Stimulated activated CD4-positive, alpha-beta T cell treated with anti-CD3 and anti-CD28 coated beads, Interleukin-15, amount 100 ng/mL, for 48 hours (primary cell): ENCODE results near the gene PDHB.
A peak's percentile ranks its signal among the peaks of the same experiment; 100 is the strongest.
"Not testable (repeated sequence)": the region's sequence is repeated elsewhere in the genome, so short reads cannot be mapped to it uniquely, and the experiment has no call there.

ENCODE experiments used
- DNase-seq, 2 donors: peaks; one replicate each; pipeline ENCODE4 v3.0.0-alpha.2; 2020; ENCODE audit warnings: low read depth in 2 of 2

PDHB gene

GRCh38 chr3:58433400-58434167 is at the start of gene PDHB:
Gene PDHB (minus strand): TSS chr3:58433832. CDS start chr3:58433809, 23 bp downstream.
- peak; percentile 81 to 86 for DNase-seq

- DNase-seq, result no peak
Measured at GRCh38 chr3:58482917-58483636, 49.4 kb upstream of the PDHB start.

- DNase-seq, result no peak
Measured at GRCh38 chr3:58480309-58480708, 46.7 kb upstream of the PDHB start.

GRCh38 chr3:58478781-58479180 is 45.1 kb upstream of the PDHB start:
- DNase-seq, result no peak

GRCh38 chr3:58474967-58475578 is 41.4 kb upstream of the PDHB start:
- DNase-seq, result no peak

- no peak for DNase-seq
Measured at GRCh38 chr3:58474348-58474911, 40.8 kb upstream of the PDHB start.

- no peak for DNase-seq
Measured at GRCh38 chr3:58473275-58473674, 39.6 kb upstream of the PDHB start.

GRCh38 chr3:58471025-58471887 is 37.6 kb upstream of the PDHB start:
- peak; percentile 52 to 61 for DNase-seq

GRCh38 chr3:58470363-58471024 is 36.9 kb upstream of the PDHB start:
- no peak for DNase-seq

GRCh38 chr3:58469096-58469495 is 35.5 kb upstream of the PDHB start:
- DNase-seq, result no peak

- DNase-seq, result no peak
Measured at GRCh38 chr3:58466899-58467563, 33.4 kb upstream of the PDHB start.

- DNase-seq, result peak in 1 of 2 donors; percentile 16
Measured at GRCh38 chr3:58464866-58465265, 31.2 kb upstream of the PDHB start.

GRCh38 chr3:58463942-58464271 is 30.3 kb upstream of the PDHB start:
- DNase-seq, result no peak

- peak; percentile 77 to 78 for DNase-seq
Measured at GRCh38 chr3:58463181-58463941, 29.7 kb upstream of the PDHB start.

- DNase-seq, result no peak
Measured at GRCh38 chr3:58462829-58463180, 29.2 kb upstream of the PDHB start.

- no peak for DNase-seq
Measured at GRCh38 chr3:58459160-58459559, 25.5 kb upstream of the PDHB start.

- DNase-seq, result no peak
Measured at GRCh38 chr3:58452176-58452575, 18.5 kb upstream of the PDHB start.

- DNase-seq, result no peak
Measured at GRCh38 chr3:58441514-58442450, 8.2 kb upstream of the PDHB start.

- DNase-seq, result not testable (repeated sequence)
Measured at GRCh38 chr3:58440996-58441355, 7.3 kb upstream of the PDHB start.
